Mesenchymal stem cell (in vitro differentiated cells and primary cell): ENCODE results near the gene PRORP.
"Not testable (repeated sequence)": the region's sequence is repeated elsewhere in the genome, so short reads cannot be mapped to it uniquely, and the experiment has no call there.

Experiments used
- DNase-seq: peaks from one replicate; pipeline ENCODE4 v3.0.0-alpha.2; 2013
- H2AFZ ChIP-seq: one replicate; pipeline ENCODE4 v1.6.1; 2013; ENCODE audit warnings: low read depth, mild to moderate bottlenecking, control low read depth, inconsistent platforms, low read length, moderate library complexity
- H2AK5ac ChIP-seq: 2 replicates; pipeline ENCODE4 v1.6.1; 2013; ENCODE audit warnings: low read length, moderate library complexity, mild to moderate bottlenecking, inconsistent platforms; ENCODE audit not compliant: severe bottlenecking
- H2BK120ac ChIP-seq: one replicate; pipeline ENCODE4 v1.6.1; 2013; ENCODE audit warnings: low read depth, mild to moderate bottlenecking, inconsistent platforms, low read length, moderate library complexity
- H2BK12ac ChIP-seq, 2 experiments: one replicate each; pipeline ENCODE4 v1.6.1; 2013; ENCODE audit warnings: inconsistent platforms in 2 of 2, low read length in 2 of 2, mild to moderate bottlenecking in 2 of 2, moderate library complexity in 2 of 2, control low read depth in 1 of 2
- H2BK15ac ChIP-seq: one replicate; pipeline ENCODE4 v1.6.1; 2013; ENCODE audit warnings: mild to moderate bottlenecking, low read depth, inconsistent platforms; ENCODE audit not compliant: poor library complexity, severe bottlenecking
- H2BK5ac ChIP-seq: 2 replicates; pipeline ENCODE4 v1.6.1; 2013; ENCODE audit warnings: low read depth, mild to moderate bottlenecking, low read length, control low read depth, inconsistent platforms; ENCODE audit not compliant: poor library complexity, severe bottlenecking
- H3K14ac ChIP-seq, 2 experiments: one replicate each; pipeline ENCODE4 v1.6.1; 2013; ENCODE audit warnings: inconsistent platforms in 2 of 2, low read length in 2 of 2, control low read depth in 1 of 2, mild to moderate bottlenecking in 1 of 2, moderate library complexity in 1 of 2
- H3K18ac ChIP-seq, 2 experiments: one replicate each; pipeline ENCODE4 v1.6.1; 2013; ENCODE audit warnings: inconsistent platforms in 2 of 2, low read length in 2 of 2, control low read depth in 1 of 2, low read depth in 1 of 2, mild to moderate bottlenecking in 1 of 2
- H3K23ac ChIP-seq, 2 experiments: one replicate each; pipeline ENCODE4 v1.6.1; 2013; ENCODE audit warnings: inconsistent platforms in 2 of 2, low read length in 2 of 2, mild to moderate bottlenecking in 2 of 2, moderate library complexity in 2 of 2, control low read depth in 1 of 2
- H3K27ac ChIP-seq: 2 replicates; pipeline ENCODE4 v1.5.1; 2013; ENCODE audit warnings: mild to moderate bottlenecking, moderate library complexity, low read length, control low read depth, inconsistent platforms; ENCODE audit not compliant: poor library complexity, severe bottlenecking
- H3K27me3 ChIP-seq, 2 experiments: 2 replicates each; pipeline versions ENCODE4 v1.6.1 to v1.7.0; 2013; ENCODE audit warnings: low read length in 2 of 2, mild to moderate bottlenecking in 2 of 2, moderate library complexity in 2 of 2, control low read depth in 1 of 2, inconsistent platforms in 1 of 2; ENCODE audit not compliant: control insufficient read depth in 1 of 2, insufficient read depth in 1 of 2
- H3K36me3 ChIP-seq, 2 experiments: 2 replicates each; pipeline versions ENCODE4 v1.6.1 to v1.7.0; 2013; ENCODE audit warnings: low read length in 2 of 2, control low read depth in 1 of 2, inconsistent platforms in 1 of 2, low read depth in 1 of 2, mild to moderate bottlenecking in 1 of 2; ENCODE audit not compliant: insufficient read depth in 2 of 2, control insufficient read depth in 1 of 2
- H3K4ac ChIP-seq, 2 experiments: one replicate each; pipeline ENCODE4 v1.6.1; 2013; ENCODE audit warnings: inconsistent platforms in 2 of 2, low read length in 2 of 2, mild to moderate bottlenecking in 2 of 2, moderate library complexity in 2 of 2, control low read depth in 1 of 2, low read depth in 1 of 2
- H3K4me1 ChIP-seq: 2 replicates; pipeline ENCODE4 v1.6.1; 2013; ENCODE audit warnings: low read depth, low read length, control low read depth; ENCODE audit not compliant: control insufficient read depth, insufficient read depth
- H3K4me2 ChIP-seq: 2 replicates; pipeline ENCODE4 v1.6.1; 2013; ENCODE audit warnings: low read length, mild to moderate bottlenecking, inconsistent platforms; ENCODE audit not compliant: poor library complexity, severe bottlenecking
- H3K4me3 ChIP-seq, 2 experiments: 2 replicates each; pipeline versions ENCODE4 v1.5.1 to v1.7.0; 2013; ENCODE audit warnings: low read length in 2 of 2, mild to moderate bottlenecking in 2 of 2, control low read depth in 1 of 2, low read depth in 1 of 2; ENCODE audit not compliant: insufficient read depth in 1 of 2
- H3K79me1 ChIP-seq: replicated peaks from 2 replicates; pipeline ENCODE4 v1.6.1; 2013; ENCODE audit warnings: mild to moderate bottlenecking, control low read depth, low read length, inconsistent platforms; ENCODE audit not compliant: poor library complexity, severe bottlenecking
- H3K9ac ChIP-seq: 2 replicates; pipeline ENCODE4 v1.7.0; 2013; ENCODE audit warnings: mild to moderate bottlenecking, low read length, moderate library complexity
- H3K9me3 ChIP-seq: 2 replicates; pipeline ENCODE4 v1.7.0; 2013; ENCODE audit warnings: mild to moderate bottlenecking, low read length; ENCODE audit not compliant: control insufficient read depth
- H4K8ac ChIP-seq: one replicate; pipeline ENCODE4 v1.6.1; 2013; ENCODE audit warnings: inconsistent platforms, mild to moderate bottlenecking, low read length, moderate library complexity
- H4K91ac ChIP-seq: one replicate; pipeline ENCODE4 v1.6.1; 2013; ENCODE audit warnings: mild to moderate bottlenecking, low read length, inconsistent platforms
- WGBS: methylation state at CpG from one replicate; pipeline ENCODE4 v1.1.7; 2013; ENCODE audit warnings: mixed read lengths; 5-methylcytosine and 5-hydroxymethylcytosine counted together

PRORP gene

GRCh38 chr14:35147186-35147585, 24.8 kb downstream of the PRORP start:
- no peak overlapping the region for H2BK120ac ChIP-seq
- H3K79me1 ChIP-seq: peaks cover 35% of the 10 kb centered on the region
- no peak overlapping the region for H3K4me3 ChIP-seq
- H3K4me1 ChIP-seq: no peaks in the 10 kb centered on the region
- no peak overlapping the region for H2AFZ ChIP-seq
- DNase-seq: no peak
- WGBS: 100% methylated on average over 2 of the region's 2 CpGs
- H3K27me3 ChIP-seq: no peaks in the 10 kb centered on the region
- peaks cover 7 to 13% of the 10 kb centered on the region in 2 experiments for H3K36me3 ChIP-seq
- H3K18ac ChIP-seq: no peak overlapping the region
- no peak overlapping the region for H4K91ac ChIP-seq
- no peak overlapping the region for H4K8ac ChIP-seq
- no peak overlapping the region for H2BK12ac ChIP-seq
- no peak overlapping the region for H2BK15ac ChIP-seq
- no peak overlapping the region for H3K27ac ChIP-seq
- no peak overlapping the region for H3K9ac ChIP-seq
- H3K9me3 ChIP-seq: no peaks in the 10 kb centered on the region
- no peak overlapping the region for H2AK5ac ChIP-seq
- no peak overlapping the region for H2BK5ac ChIP-seq
- H3K14ac ChIP-seq: no peak overlapping the region
- H3K4ac ChIP-seq: no peak overlapping the region
- H3K23ac ChIP-seq: no peak overlapping the region
- no peak overlapping the region for H3K4me2 ChIP-seq

DNA sequence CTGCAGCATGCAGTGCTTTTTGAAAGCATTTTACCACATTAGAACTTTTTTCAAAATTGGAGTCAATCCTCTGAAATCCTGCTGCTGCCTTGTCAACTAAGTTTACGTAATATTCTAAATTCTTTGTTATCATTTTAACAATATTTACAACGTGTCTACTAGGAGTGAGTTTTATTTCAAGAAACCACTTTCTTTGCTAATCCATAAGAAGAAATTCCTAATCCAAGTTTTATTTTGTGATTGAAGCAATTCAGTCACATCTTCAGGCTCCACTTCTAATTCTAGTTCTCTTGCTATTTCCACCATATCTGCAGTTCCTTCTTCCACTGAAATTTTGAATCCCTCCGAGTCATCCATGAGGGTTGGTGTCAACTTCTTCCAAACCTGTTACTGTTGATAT, 25.4 kb downstream of the PRORP start:
- no peak overlapping the region for H3K18ac ChIP-seq
- no peak overlapping the region for H2BK120ac ChIP-seq
- no peak overlapping the region for H2BK5ac ChIP-seq
- H3K14ac ChIP-seq: no peak overlapping the region
- no peak overlapping the region for H2AFZ ChIP-seq
- H3K9me3 ChIP-seq: no peaks in the 10 kb centered on the region
- no peak overlapping the region for H2BK15ac ChIP-seq
- WGBS: 100% methylated on average over 2 of the region's 3 CpGs
- no peak overlapping the region for H4K8ac ChIP-seq
- no peak overlapping the region for H3K9ac ChIP-seq
- H3K4me3 ChIP-seq: no peak overlapping the region
- DNase-seq: no peak
- H3K79me1 ChIP-seq: peaks cover 31% of the 10 kb centered on the region
- no peaks in the 10 kb centered on the region for H3K4me1 ChIP-seq
- peaks cover 9 to 13% of the 10 kb centered on the region in 2 experiments for H3K36me3 ChIP-seq
- no peak overlapping the region for H2AK5ac ChIP-seq
- H2BK12ac ChIP-seq: no peak overlapping the region
- no peak overlapping the region for H3K27ac ChIP-seq
- no peak overlapping the region for H4K91ac ChIP-seq
- no peak overlapping the region for H3K4ac ChIP-seq
- H3K4me2 ChIP-seq: no peak overlapping the region
- H3K23ac ChIP-seq: no peak overlapping the region
- no peaks in the 10 kb centered on the region for H3K27me3 ChIP-seq

- H2BK120ac ChIP-seq: no peak overlapping the region
- DNase-seq: no peak
- H3K27ac ChIP-seq: no peak overlapping the region
- no peak overlapping the region for H3K4me2 ChIP-seq
- no peaks in the 10 kb centered on the region for H3K27me3 ChIP-seq
- no peak overlapping the region for H2AFZ ChIP-seq
- no peak overlapping the region for H2BK12ac ChIP-seq
- H4K91ac ChIP-seq: no peak overlapping the region
- H3K36me3 ChIP-seq: peaks cover 5 to 10% of the 10 kb centered on the region in 2 experiments
- H3K4me1 ChIP-seq: no peaks in the 10 kb centered on the region
- H3K9ac ChIP-seq: no peak overlapping the region
- H3K79me1 ChIP-seq: peaks cover 28% of the 10 kb centered on the region
- H2BK15ac ChIP-seq: no peak overlapping the region
- no peak overlapping the region for H3K23ac ChIP-seq
- no peak overlapping the region for H2AK5ac ChIP-seq
- no peak overlapping the region for H3K14ac ChIP-seq
- H4K8ac ChIP-seq: no peak overlapping the region
- no peak overlapping the region for H3K4ac ChIP-seq
- H3K4me3 ChIP-seq: no peak overlapping the region
- WGBS: 90% methylated on average over 2 of the region's 4 CpGs
- no peak overlapping the region for H2BK5ac ChIP-seq
- H3K18ac ChIP-seq: no peak overlapping the region
- no peaks in the 10 kb centered on the region for H3K9me3 ChIP-seq
These were observed 26.9 kb downstream of the PRORP start for GRCh38 chr14:35149239-35149638.

- H3K14ac ChIP-seq, H2AK5ac ChIP-seq, H3K27me3 ChIP-seq, H3K4ac ChIP-seq, H2AFZ ChIP-seq, H3K4me1 ChIP-seq, H3K4me3 ChIP-seq, DNase-seq, H2BK12ac ChIP-seq, H3K18ac ChIP-seq, H3K23ac ChIP-seq, H2BK15ac ChIP-seq, H2BK5ac ChIP-seq, H3K4me2 ChIP-seq, H3K36me3 ChIP-seq, H3K9ac ChIP-seq, H3K9me3 ChIP-seq, H4K91ac ChIP-seq, H2BK120ac ChIP-seq, H4K8ac ChIP-seq, H3K27ac ChIP-seq: not testable (repeated sequence)
- over 99% methylated on average over 22 of the region's 35 CpGs for WGBS
- H3K79me1 ChIP-seq: peaks cover 26% of the 10 kb centered on the region
These were observed 30.2 kb downstream of the PRORP start for GRCh38 chr14:35152531-35152930.
